ENCODE data around the gene TGFBR1.

GRCh38 chr9:99075246-99075912 lies 29.5 kb upstream of the TGFBR1 start:
- TF ChIP-seq YY1 (IDR thresholded peaks at IDR 0.05; ENCODE audit: low read depth) (no peak), CEBPB (IDR thresholded peaks at IDR 0.05) (no peak), RAD21 (IDR thresholded peaks at IDR 0.05; ENCODE audit: low read depth) (no peak), EP300 (IDR thresholded peaks at IDR 0.05; ENCODE audit: borderline replicate concordance) (no peak)
